ENCODE data around the gene SAFB.
"Not testable (repeated sequence)": the region's sequence is repeated elsewhere in the genome, so short reads cannot be mapped to it uniquely, and the experiment has no call there.

SAFB gene

DNA sequence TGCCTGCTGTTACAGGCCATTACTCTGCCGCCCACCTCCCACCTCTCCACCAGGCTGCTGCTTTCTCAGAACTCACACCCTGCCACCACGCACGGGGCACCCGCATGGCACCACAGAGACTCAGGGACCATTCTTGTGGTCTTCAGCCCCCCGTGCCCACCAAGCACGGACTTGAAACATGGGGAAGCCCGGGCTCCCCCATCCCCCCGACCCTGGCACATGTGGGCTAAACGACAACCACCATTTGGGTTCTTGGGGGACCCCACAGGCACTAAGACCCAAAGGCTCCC lies 32.1 kb upstream of the SAFB start:
- Mint-ChIP-seq H3K27ac (peak overlapping the region; percentile 23), H3K4me1 (peaks cover 19% of the 10 kb centered on the region), H3K36me3 (peaks cover 99% of the 10 kb centered on the region), H3K9me3 (no peaks in the 10 kb centered on the region), H3K4me3 (no peak overlapping the region)
- DNase-seq (ENCODE audit: low spot score in 2 of 2) (no peak), ATAC-seq (no peak)

DNA sequence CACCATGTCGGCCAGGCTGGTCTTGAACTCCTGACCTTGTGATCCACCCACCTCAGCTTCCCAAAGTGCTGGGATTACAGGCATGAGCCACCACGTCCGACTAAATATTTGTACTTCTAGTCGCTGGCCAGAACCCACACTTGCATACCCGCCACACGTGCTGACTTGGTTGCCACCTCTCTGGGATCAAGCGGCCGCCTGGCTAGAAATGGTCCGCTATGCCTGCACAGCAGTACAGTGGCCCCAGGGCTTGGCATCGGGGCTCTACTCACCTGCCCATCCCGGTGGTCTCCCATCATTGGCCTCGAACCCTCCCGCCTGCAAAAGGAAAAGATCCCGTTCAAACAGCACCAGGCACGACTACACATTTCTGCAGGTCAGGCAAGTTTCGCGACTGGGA lies 31.4 kb upstream of the SAFB start:
- no peak overlapping the region for H3K4me3 Mint-ChIP-seq
- no peak for ATAC-seq
- no peak for DNase-seq (ENCODE audit: low spot score in 2 of 2)
- peaks cover 100% of the 10 kb centered on the region for H3K36me3 Mint-ChIP-seq
- no peak overlapping the region for H3K27ac Mint-ChIP-seq
- no peaks in the 10 kb centered on the region for H3K9me3 Mint-ChIP-seq
- H3K4me1 Mint-ChIP-seq = peaks cover 13% of the 10 kb centered on the region

DNA sequence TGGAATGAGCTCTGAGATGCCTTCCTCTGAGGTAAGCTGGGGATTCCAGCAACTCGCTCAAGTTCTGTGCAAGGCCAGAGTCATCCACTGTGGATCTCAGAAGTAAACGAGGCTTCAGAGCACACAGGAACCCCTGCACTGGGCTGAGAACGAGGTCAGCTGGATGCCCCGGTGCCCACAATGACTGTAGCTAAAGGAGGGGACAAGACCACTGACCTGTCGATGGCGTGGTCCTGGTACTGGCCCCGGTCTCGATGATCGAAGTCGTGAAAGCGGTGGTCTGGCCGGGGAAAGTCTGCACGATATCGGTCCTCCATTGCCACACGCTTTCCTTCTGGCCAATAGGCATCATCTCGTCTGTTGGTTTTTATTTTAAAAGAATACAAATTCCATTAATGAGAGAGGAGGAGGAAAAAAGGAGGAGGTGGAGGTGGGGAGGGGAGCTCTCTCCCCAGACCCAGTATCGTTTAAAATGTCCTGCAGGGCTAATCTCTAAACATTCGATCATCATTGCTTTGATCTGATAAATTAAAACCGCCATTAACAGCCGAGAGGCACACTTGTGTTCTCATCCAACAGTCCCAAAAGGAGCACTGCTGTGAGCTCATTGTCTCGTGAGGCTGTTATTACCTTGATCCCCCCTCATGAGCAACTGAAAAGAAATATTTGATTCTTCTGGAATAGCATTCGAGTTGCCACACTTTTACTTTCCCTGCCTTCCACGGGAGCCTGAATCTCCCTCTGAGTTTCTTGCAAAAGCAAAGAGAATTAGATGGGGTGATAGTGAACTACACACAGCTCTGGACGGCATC lies 30.1 kb upstream of the SAFB start:
- Mint-ChIP-seq H3K36me3 (peaks cover 100% of the 10 kb centered on the region), H3K27ac (peak overlapping the region; percentile 50), H3K9me3 (no peaks in the 10 kb centered on the region), H3K4me3 (no peak overlapping the region), H3K4me1 (peaks cover 13% of the 10 kb centered on the region)
- DNase-seq (ENCODE audit: low spot score in 2 of 2) = no peak
- no peak for ATAC-seq

DNA sequence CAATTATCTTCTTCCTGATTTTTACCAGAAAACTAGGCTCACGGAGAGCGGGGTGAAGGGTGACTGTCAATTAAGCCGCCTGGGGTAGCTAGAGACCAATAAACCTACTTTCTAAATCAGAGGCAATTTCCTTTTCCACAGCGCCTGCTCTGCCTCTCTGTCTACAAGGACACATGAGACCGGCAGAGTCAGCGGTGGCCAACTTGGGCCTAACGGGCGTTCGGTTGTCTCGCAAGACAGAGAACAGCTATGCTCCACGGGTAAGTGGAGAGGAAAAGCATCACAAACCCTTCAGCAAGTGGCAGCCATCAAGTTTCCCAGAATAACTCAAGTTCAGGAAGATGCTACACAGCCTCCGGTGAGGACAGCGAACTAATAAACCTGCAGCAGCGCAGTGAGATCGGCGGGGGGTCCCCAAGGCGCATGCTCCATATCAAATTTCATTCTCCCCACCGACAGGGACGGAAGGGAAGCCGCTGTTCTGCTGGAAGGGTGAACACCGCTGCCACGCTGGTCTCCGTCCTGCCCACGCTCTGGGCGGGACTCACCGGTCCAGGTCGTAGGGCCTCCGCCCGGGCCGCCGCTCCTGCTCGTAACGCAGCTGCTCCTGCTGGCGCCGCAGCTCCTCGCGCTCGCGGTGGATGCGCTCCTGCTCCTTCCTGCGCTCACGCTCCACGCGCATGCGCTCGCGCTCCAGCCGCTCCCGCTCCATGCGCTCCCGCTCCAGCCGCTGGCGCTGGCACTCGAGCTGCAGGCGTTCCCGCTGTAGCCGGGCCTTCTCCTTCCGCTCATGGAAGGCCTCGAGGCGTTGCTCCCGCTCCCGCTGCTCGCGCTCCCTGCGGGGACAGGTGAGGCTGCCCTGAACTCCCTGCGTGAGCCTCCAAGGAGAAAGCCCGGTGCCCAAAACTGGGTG lies 29.3 kb upstream of the SAFB start:
- Mint-ChIP-seq H3K4me1 (peaks cover 13% of the 10 kb centered on the region), H3K36me3 (peaks cover 100% of the 10 kb centered on the region), H3K9me3 (no peaks in the 10 kb centered on the region), H3K27ac (peak overlapping the region; percentile 50), H3K4me3 (no peak overlapping the region)
- DNase-seq (ENCODE audit: low spot score in 2 of 2) (no peak), ATAC-seq (no peak)

DNA sequence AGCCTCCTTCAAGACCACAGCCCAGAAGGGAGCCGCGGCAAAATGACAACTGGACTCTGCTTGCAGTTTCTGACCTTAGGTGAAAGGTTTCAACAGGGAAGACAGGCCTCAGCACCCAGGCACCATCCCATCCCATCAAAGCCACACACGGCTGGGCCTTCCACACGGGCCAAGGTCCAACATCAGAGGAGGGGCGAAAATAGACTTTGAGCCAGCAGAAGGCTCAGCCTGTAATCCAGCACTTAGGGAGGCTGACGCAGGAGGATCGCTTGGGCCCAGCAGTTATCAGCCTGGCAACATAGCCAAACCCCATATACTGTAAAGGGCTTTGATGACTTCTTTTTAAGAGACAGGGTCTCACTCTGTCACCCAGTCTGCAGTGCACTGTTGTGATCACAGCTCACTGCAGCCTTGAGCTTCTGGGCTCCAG lies 28.3 kb upstream of the SAFB start:
- no peak for DNase-seq (ENCODE audit: low spot score in 2 of 2)
- H3K36me3 Mint-ChIP-seq = peaks cover 100% of the 10 kb centered on the region
- H3K4me3 Mint-ChIP-seq = no peak overlapping the region
- H3K27ac Mint-ChIP-seq = no peak overlapping the region
- peaks cover 13% of the 10 kb centered on the region for H3K4me1 Mint-ChIP-seq
- H3K9me3 Mint-ChIP-seq = no peaks in the 10 kb centered on the region
- ATAC-seq = no peak

DNA sequence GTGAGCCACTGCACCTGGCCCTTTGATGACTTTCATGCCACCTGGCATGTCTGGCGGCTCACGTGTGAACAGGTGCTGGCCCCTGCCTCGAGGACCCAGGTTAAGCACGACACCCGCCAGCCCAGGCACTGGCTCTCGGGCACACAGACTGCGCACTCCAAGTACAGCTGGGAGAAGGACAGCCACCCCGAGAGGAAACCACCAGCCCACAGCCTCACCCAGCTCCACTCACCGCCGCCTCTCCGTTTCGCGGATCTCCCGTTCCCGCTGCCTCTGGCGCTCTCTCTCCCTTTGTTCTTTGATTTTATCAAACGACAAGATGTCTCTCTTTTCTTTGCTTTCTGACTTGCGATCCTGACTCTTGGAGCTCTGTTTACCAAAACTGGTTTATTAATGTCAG lies 27.8 kb upstream of the SAFB start:
- no peak overlapping the region for H3K27ac Mint-ChIP-seq
- peaks cover 100% of the 10 kb centered on the region for H3K36me3 Mint-ChIP-seq
- no peak overlapping the region for H3K4me3 Mint-ChIP-seq
- no peak for ATAC-seq
- H3K4me1 Mint-ChIP-seq = peaks cover 13% of the 10 kb centered on the region
- H3K9me3 Mint-ChIP-seq = no peaks in the 10 kb centered on the region
- DNase-seq (ENCODE audit: low spot score in 2 of 2) = no peak

DNA sequence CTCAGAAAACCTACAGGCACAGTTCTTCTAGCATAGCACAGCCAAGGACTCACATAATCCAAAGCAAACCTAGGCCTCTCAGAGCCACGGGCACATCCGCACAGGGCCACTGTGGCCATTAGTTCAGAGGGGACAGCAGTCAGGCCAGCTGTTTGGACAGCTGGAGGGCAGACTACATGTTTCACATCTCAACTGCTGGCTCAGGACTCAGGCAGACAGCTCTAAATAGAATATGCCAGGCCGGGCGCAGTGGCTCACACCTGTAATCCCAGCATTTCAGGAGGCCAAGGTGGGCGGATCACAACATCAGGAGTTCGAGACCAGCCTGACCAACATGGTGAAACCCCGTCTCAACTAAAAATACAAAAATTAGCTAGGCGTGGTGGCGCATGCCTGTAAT lies 27.1 kb upstream of the SAFB start:
- no peaks in the 10 kb centered on the region for H3K9me3 Mint-ChIP-seq

DNA sequence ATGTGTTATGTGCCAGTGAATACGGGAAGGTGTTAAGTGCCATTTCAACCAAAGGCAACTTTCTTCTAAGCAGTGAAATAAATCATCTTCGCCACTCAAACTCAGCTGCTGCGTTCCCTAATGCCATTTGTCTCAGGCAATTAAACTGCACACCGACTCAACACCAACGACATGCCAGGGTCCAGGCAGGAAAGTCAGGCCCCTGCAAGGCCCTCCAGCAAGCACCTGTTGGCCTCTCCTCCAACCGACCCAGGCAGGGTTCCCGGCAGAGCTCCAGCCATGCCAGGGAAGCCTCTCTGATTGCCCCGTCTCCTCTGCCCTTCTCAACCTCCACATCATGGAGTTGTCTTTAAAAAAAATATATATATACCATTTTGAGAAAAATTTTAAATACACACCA lies 22.1 kb upstream of the SAFB start:
- H3K9me3 Mint-ChIP-seq = no peaks in the 10 kb centered on the region
- DNase-seq (ENCODE audit: low spot score in 2 of 2) = no peak
- H3K27ac Mint-ChIP-seq = no peak overlapping the region
- peaks cover 100% of the 10 kb centered on the region for H3K36me3 Mint-ChIP-seq
- no peak overlapping the region for H3K4me3 Mint-ChIP-seq
- ATAC-seq = no peak
- peaks cover 11% of the 10 kb centered on the region for H3K4me1 Mint-ChIP-seq

More for the DNA sequence above, 27.1 kb upstream of the SAFB start:
- Mint-ChIP-seq H3K4me3 (no peak overlapping the region), H3K36me3 (peaks cover 100% of the 10 kb centered on the region), H3K4me1 (peaks cover 13% of the 10 kb centered on the region), H3K27ac (no peak overlapping the region)
- DNase-seq (ENCODE audit: low spot score in 2 of 2) (no peak), ATAC-seq (no peak)

DNA sequence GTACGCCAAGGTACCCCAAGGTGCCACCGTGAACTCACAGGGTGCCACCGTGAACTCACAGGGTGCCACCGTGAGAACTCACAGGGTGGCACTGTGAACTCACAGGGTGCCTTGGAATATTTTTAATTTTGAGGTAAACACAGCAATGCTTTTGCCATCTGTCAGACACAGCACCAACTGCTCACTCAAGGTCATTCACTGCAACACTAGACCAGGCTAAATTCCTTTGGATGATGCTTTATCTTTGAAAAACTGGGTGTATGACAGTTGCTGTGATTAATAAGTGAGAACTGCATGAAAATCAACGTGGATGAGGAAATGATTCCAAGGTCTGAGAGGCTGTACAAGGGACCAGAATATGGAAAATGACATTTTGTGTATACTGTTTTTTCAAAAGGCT lies 19.3 kb upstream of the SAFB start:
- no peaks in the 10 kb centered on the region for H3K9me3 Mint-ChIP-seq
- peak overlapping the region; percentile 82 for H3K27ac Mint-ChIP-seq
- H3K4me1 Mint-ChIP-seq = peaks cover 19% of the 10 kb centered on the region
- peaks cover 100% of the 10 kb centered on the region for H3K36me3 Mint-ChIP-seq
- ATAC-seq = no peak
- no peak for DNase-seq (ENCODE audit: low spot score in 2 of 2)
- no peak overlapping the region for H3K4me3 Mint-ChIP-seq

DNA sequence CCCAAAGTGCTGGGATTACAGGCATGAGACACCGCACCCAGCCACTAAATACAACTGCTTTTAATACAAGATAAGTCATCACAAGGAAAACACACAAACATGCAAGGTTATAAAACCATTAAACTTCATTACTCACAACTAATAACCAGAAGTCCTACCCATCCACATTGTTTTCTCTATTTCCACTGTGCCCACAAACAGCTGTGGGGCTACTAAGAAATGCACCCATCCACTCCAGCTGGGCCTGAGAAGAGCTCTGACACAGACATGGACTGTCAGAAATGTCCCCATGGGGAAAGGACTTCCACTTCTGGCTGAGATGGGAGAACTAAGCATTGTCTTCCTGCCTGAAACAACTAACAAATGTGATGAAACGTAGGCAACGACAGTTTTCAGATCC lies 17.5 kb upstream of the SAFB start:
- Mint-ChIP-seq H3K4me1 (peaks cover 19% of the 10 kb centered on the region), H3K36me3 (peaks cover 100% of the 10 kb centered on the region), H3K4me3 (no peak overlapping the region), H3K9me3 (no peaks in the 10 kb centered on the region), H3K27ac (no peak overlapping the region)
- DNase-seq (ENCODE audit: low spot score in 2 of 2) (no peak), ATAC-seq (no peak)

DNA sequence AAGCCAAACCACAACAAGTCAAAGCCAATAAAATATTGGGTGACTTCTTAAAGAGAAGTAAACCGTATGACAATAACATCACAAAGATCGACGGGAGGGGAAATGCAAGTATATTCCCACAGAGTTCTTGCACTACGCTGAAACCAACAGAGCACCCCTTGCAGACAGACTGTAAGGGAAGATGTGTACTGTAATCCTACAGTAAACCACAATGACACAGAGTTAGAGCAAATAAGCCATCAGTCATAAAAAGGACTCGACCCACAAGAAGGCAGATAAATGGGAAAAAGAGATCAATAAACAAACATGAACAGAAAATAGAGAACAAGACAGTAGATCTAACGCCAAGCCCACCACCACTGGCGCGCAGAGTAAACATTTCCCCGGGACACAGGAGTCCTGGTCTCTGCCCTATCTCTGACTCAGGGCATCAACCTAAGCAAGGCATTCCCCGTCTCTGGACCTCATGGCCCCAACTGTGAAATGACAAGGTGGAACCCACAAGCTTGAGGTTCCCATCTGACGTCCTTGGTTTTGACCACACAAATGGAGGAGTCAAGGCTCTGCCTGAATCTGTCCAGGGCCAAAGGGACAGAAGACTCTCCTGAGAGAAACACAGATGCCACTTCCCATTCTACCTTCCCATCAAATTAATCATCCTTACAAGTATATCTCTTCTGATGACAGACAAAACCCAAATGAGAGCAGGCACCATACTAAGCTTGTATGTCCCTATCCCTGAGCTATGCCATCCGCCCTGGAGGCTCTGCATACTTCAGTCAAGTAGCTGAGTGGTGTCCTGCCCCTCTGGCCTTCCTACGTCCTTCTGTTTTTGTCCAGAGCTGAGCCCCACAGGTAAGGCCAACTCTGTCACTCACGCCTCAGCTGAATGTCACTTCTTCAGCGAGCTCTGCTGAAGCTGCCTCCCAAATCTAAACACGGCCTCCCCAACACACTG lies 15.3 kb upstream of the SAFB start:
- Mint-ChIP-seq H3K36me3 (peaks cover 97% of the 10 kb centered on the region), H3K4me1 (peaks cover 19% of the 10 kb centered on the region), H3K4me3 (no peak overlapping the region), H3K27ac (peak overlapping the region; percentile 15), H3K9me3 (no peaks in the 10 kb centered on the region)
- peak; percentile 40 for ATAC-seq
- no peak for DNase-seq (ENCODE audit: low spot score in 2 of 2)

DNA sequence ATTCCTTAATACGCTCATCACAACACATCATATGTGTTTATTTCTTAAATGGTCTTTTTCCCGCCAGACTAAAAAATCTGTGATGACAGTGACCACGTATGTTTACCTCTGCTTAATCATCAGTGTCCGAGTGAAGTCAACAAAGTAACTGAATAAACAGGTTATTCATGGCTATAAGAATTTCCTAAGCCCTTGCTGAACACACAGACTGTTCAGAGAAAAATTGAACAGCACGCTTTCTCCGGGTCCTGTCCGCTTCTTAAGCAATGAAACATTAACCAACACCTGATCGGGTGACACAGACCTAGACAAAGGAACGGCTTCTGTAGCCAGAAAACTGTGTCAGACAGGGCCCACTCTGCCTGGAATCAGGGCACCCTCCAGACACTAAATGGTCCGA lies 14.6 kb upstream of the SAFB start:
- H3K4me3 Mint-ChIP-seq = no peak overlapping the region
- peaks cover 19% of the 10 kb centered on the region for H3K4me1 Mint-ChIP-seq
- DNase-seq (ENCODE audit: low spot score in 2 of 2) = no peak
- no peak for ATAC-seq
- peaks cover 97% of the 10 kb centered on the region for H3K36me3 Mint-ChIP-seq
- peak overlapping the region; percentile 15 for H3K27ac Mint-ChIP-seq
- no peaks in the 10 kb centered on the region for H3K9me3 Mint-ChIP-seq

DNA sequence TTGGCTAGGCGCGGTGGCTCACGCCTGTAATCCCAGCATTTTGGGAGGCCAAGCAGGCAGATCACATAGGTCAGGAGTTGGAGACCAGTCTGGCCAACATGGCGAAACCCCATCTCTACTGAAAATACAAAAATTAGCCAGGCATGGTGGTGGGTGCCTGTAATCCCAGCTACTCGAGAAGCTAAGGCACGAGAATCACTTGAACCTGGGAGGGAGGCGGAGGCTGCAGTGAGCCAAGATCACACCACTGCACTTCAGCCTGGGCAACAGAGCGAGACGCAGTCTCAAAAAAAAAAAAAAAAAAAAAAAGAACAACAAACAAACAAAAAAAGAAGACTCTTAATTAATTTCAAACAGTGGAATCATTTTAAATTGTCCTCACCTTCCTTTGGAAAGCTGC lies 14.1 kb upstream of the SAFB start:
- ATAC-seq; DNase-seq (ENCODE audit: low spot score in 2 of 2); H3K27ac Mint-ChIP-seq; H3K4me3 Mint-ChIP-seq; H3K9me3 Mint-ChIP-seq: not testable (repeated sequence)
- Mint-ChIP-seq H3K36me3 (peaks cover 97% of the 10 kb centered on the region), H3K4me1 (peaks cover 19% of the 10 kb centered on the region)

DNA sequence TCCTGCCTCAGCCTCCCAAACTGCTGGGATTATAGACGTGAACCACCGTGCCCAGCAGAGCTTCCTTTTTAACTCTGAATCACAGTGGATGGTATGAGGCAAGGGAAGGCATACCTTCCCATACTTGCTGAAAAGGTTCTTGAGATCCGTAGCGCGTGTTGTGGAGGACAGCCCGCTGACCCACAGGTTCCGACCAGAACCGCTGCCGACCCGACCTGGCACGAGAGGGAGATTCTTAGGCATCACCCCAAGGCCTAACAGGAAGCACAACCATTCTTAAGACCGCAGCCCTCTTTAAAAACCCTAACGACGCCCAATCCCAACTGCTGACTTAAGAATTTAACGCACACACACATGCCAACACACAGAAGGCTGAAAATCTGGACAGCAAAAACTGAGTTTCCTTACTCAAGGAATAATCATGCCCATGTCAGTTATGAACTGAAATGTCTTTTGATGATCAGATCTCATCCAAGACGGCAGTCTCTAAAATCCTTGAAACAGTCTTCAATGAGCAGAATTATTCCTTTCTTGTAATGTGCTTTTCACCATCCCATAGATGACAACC lies 12.9 kb upstream of the SAFB start:
- ATAC-seq (no peak), DNase-seq (ENCODE audit: low spot score in 2 of 2) (no peak)
- Mint-ChIP-seq H3K4me1 (peaks cover 19% of the 10 kb centered on the region), H3K27ac (no peak overlapping the region), H3K36me3 (peaks cover 97% of the 10 kb centered on the region), H3K4me3 (no peak overlapping the region), H3K9me3 (no peaks in the 10 kb centered on the region)

Measured in stimulated activated effector memory CD8-positive, alpha-beta T cell treated with anti-CD3 and anti-CD28 coated beads, Interleukin-12 subunit alpha, Interleukin-12 subunit beta, amount 100 ng/mL, for 72 hours (primary cell).